ENCODE data around the gene EHF.

The EHF gene

DNA sequence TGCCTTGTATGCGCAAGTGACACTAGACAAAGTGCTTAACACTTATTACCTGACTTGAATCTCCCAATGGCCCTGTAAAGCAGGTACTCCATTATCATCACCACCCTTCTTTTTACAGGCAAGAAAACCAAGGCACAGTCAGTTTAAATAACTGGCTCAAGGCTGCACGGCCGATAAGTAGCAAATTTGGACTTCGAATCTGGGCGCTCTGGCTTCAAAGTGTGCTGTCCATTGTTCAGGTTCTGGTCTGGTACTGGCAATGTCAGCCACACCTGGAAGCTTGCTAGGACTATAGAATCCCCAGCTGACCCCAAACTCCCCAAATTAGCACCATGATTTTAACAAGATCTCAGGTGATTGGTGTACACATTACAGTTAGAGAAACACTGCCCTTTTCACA lies 19.3 kb upstream of the EHF start:
- no peak for DNase-seq (ENCODE audit: extremely low read depth in 1 of 2, low read depth in 1 of 2)

DNA sequence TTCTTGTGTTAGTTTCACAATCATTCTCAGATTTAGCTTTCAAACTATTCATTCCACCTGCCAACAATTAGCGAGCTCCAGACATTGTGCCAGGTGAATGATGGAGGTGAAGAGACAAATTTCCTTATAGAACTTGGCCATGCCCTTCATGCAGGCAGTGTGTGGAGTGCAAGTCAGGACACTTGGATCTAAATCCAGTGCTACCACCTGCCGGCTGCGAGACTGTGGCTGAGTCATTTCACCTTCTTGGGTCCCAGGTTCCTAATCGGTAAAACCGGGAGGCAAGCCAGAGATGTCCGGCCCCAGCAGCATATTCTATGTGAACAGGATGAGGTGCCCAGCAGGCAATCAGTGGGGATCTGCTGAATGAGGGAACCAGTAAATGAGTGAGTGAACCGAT lies 18.6 kb upstream of the EHF start:
- no peak for DNase-seq (ENCODE audit: extremely low read depth in 1 of 2, low read depth in 1 of 2)

DNA sequence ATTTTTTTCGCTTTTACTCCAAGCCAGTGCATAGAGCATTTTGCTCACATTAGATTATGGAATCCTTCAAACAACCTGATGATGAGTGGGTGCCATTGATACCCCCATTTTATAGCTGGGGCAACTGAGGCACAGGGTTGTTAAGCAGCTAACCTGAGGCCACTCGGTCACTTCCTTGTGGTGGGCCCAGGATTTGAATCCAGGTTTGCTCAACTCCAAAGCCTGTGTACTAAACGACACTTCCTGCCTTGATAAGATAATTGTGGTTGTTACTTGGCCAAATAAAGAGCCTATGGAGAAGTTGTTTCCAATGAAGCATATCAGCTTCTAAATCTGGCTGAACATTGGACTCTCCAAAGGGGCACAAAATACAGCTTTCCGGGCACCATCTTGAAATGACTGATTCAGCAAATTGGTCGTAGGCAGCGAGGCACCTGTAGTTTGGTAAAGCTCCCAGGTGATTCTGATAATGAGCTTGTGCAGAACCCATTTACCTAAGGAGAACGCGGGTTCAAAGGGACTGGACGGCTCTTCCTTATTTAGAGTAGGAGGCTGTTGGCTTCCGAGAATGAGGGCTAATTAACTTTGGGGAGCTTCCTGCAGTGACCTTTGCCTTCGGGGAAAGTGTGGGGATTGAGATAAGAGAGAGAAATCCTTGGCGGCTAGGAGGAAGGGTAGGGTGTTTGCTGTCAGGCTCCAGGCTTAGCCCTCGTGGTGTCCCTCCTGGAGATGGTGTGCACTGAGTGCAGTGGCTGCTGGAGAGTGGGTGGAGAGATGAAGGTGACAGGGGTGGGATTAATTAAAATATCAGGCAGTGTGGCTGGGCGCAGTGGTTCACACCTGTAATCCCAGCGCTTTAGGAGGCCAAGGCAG lies 17.5 kb upstream of the EHF start:
- DNase-seq (ENCODE audit: extremely low read depth in 1 of 2, low read depth in 1 of 2): no peak

DNA sequence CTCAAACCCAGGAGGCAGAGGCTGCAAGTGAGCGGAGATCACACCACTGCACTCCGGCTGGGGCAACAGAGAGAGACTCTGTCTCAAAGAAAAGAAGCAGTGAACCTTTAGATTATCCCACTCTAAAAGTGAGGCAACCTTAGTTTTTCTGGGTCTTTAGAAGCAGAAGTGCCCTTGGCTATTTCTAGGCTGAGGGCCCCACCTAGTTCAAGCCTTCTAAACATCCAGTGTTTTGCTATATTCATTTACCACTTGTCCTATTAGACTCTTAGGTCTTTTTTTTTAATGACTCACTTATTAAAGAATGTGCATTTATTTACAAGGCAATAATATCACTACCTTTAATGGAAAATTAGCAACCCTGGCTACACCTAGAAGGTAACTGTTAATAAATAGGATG lies 16.7 kb upstream of the EHF start:
- no peak for DNase-seq (ENCODE audit: extremely low read depth in 1 of 2, low read depth in 1 of 2)

GRCh38 chr11:34604911-34605310 lies 16.0 kb upstream of the EHF start:
- no peak for DNase-seq (ENCODE audit: extremely low read depth in 1 of 2, low read depth in 1 of 2)

DNA sequence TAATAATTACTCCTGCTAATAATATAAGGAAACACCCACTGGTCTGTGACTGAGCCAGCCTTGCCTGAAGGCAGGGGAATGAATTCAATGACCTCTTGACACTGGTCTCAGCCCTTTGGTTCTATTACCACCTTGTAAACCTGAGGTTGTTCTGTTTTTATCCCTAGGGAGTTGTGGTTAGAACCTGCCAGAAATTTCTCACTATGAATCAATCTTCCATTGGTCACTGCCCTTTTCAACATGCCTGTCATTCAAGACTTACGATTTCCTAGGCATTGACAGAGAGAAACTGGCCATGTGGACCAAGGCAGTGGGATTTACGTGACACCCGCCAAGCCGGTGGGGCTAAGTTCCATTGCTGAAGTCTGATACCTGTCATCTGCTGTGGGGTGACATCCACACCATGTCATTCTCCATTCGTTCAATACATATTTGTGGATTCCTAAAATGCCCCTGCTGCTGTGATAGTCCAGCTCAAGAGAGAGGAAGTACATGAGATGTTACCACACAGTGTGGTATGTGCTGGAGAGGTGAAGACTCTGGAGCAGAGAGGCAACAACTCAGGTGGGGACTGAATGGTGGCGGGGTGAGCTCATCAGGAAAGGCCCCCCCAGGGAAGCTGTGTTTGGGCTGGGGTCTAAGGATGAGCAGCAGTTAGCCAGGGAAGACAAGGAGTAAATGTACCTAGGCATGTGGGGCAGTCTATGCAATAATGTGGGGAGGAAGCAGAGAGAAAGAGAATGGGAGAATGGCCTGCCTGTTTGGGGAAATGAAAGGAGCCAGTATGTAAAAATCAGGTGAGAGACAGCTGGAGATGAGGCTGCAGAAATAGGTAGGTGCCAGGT lies 15.2 kb upstream of the EHF start:
- DNase-seq (ENCODE audit: extremely low read depth in 1 of 2, low read depth in 1 of 2): no peak

DNA sequence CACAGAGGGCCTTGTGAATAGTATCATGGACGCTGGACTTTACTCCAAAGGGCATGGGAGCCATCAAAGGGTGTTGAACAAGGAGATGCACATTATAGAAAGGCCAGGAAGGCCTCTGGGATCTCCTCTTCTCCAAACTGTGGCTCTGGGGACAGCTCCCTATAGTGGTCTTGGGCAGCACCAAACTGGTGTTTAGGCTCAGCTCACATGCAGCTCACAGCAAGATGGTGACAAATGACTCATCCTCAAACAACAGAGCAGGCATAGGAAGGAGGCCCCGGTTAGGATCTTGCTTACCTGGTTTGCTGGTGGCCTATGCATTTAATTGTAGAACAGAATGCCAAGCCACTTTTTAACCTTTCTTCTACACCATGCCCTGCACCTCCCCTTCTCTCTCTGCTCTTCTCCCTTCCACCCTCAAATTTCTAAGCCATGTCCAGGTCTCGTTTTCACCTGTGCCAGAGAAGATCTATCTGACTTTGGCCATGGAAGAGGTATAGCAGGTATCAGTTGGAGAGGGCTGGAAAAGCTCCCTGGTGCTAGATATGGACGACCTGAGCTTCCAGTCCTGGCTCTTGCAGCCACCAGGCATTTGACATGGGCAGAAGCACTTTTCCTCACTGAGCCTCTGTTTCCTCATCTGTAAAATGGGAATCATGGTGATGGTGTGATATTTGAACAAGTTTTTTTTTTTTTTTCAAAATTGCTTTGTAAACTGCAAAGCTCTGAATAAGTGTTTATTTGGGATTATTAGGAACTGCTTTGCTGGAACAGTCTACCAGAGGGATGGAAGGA lies 14.4 kb upstream of the EHF start:
- no peak for DNase-seq (ENCODE audit: extremely low read depth in 1 of 2, low read depth in 1 of 2)

- no peak for DNase-seq (ENCODE audit: extremely low read depth in 1 of 2, low read depth in 1 of 2)
Measured at GRCh38 chr11:34609187-34609751, 11.6 kb upstream of the EHF start.

- no peak for DNase-seq (ENCODE audit: extremely low read depth in 1 of 2, low read depth in 1 of 2)
Measured at GRCh38 chr11:34609850-34610249, 11.0 kb upstream of the EHF start.

DNA sequence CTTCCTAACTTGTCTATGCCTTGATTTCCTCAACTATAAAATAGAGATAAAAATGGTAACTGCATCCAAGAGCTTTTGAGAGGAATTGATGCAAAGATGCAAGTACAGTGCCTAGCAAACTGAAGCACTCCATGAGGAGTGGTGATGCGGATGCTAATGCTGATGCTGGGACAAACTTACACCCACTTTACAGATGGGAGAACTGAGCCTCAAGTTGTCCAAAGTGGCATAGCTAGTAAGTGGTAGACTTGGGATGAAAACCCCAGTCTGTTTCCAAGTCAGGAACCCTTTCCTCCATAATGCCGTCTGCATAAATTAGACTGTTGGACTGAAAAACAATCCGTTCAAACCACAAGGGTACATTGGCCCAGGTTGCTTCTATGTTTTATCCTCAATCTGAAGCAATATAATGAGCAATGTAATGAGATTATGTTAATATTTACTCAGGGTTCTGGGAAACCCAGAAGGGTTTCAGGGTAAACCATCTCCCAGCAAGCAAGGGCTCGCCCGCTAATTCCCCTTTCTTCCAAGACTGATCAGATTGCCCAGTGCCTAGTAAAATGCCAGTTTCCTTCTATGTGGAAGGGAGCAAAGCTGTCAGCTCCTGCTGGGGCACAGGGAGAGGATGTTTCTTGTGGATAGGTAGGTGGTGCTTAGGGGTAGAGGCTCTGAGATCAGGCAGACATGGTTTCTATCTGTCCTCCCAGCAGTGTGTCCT lies 10.4 kb upstream of the EHF start:
- DNase-seq (ENCODE audit: extremely low read depth in 1 of 2, low read depth in 1 of 2): no peak

GRCh38 chr11:34613015-34613414 lies 7.9 kb upstream of the EHF start:
- no peak for DNase-seq (ENCODE audit: extremely low read depth in 1 of 2, low read depth in 1 of 2)

DNA sequence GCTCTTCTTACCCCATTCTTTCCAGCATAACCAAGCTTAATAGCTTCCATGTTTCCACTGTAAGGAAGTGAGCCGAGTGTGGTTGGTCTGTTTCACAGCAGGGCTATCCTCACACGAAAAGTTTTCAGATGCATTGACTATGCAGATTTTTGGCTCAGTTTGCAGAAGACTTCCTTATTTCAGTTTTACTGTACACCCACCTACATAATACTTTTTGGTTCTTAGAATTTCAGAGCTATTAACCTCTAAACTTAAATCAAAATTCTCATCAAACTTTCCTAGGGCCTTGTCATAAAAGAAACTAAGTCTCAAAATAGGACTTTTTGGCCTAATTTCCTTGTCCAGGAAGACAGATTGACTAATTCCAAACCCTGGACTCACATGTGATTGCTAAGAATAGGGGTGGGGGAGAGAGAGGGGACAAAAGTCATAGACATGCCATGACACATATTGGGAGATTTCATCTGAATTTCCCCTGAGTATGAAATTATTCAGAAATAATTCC lies 7.3 kb upstream of the EHF start:
- no peak for DNase-seq (ENCODE audit: extremely low read depth in 1 of 2, low read depth in 1 of 2)

GRCh38 chr11:34614344-34615104 lies 6.4 kb upstream of the EHF start:
- DNase-seq (ENCODE audit: extremely low read depth in 1 of 2, low read depth in 1 of 2): no peak

- DNase-seq (ENCODE audit: extremely low read depth in 1 of 2, low read depth in 1 of 2): no peak
Measured at GRCh38 chr11:34616086-34616485, 4.8 kb upstream of the EHF start.

DNA sequence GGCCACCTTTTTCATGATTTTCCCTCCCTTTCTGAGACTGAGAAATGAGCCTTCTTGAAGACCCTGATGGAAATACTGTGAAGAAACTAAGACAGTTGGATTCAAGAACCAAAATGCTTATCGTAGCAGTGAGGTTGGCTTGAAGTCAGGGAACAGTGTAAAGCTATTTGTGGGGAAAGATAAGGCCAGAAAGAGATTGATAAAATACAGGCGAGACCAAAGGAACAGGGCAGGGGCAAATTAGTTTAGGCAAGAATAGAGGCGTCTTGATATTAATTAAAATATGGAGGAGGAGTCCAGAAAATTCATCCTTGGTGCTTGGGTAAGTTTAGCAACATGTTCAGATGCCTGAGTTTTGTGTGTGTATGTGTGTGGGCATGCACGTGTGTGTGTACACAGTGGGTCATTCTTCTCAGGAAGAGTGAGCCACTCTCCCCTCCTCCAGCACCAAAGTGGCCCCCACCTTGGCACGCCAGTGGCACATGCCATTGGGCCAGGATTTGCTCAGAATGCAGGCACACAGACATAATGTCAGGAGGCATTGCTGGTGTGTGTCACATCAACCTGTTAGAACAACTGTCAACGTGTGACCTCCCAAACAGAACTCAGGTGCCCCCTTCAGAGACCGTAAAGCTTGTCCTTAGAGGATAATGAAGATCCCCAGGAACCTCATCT lies 3.9 kb upstream of the EHF start:
- DNase-seq (ENCODE audit: extremely low read depth in 1 of 2, low read depth in 1 of 2): no peak

GRCh38 chr11:34618406-34618805 lies 2.5 kb upstream of the EHF start:
- no peak for DNase-seq (ENCODE audit: extremely low read depth in 1 of 2, low read depth in 1 of 2)

DNA sequence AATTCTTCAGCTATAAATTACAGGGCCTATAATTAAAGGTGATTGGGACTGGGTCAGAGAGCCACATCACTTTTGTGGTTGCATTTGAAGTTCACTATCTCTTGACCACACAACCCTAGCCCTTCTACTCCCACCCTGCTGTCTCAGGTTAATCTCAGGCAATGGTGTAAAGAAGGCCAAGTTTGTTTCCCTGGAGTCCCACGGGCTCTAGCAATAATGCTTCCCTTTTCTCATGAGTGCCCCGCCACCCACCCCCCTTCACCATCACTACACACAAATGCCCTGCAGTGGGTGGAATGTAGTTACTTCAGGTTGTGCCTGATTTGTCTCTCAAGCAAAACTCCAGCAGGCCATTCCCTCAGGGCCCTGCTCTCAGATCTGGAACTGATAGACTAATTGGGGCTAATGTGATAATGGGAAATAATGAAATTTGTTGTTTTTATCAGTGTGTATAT lies 1.8 kb upstream of the EHF start:
- no peak for DNase-seq (ENCODE audit: extremely low read depth in 1 of 2, low read depth in 1 of 2)

DNA sequence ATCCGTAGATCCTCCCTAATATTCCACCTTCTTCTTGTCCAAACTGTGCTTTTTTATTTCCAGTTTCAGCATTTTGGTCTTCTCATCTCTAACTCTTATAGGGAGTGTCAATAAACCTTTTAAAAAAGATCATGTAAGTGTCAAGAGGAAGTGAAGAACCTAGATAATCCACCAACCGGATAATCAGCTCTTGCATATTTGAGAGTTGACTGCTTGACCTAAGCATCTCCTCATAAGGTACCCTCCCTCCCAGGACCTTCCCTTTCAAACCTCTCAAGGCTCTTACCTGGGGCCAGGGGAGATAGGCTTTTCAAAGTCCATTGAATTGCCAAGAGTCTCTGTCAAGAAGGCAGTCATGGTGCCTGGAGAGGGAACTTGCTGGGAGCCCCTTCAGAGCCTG lies 691 bp upstream of the EHF start:
- no peak for DNase-seq (ENCODE audit: extremely low read depth in 1 of 2, low read depth in 1 of 2)

DNA sequence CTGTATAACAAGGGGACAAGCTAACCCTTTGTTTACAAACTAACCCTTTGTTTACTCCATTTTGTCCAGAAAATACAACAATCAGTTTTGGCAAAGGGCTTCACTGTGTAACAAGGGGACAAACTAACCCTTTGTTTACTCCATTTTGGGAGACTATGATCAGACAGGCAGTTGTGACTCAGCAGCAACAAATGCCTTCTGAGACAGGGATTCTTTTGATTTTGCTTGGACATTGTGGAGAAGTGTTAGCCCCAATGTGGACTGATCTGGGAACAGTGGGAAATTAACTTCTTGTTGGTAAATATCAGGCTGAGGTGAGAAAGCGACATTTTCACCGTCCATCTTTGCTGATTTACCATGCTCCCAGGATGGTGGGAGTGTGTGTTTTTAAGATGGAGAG lies 983 bp downstream of the EHF start:
- no peak for DNase-seq (ENCODE audit: extremely low read depth in 1 of 2, low read depth in 1 of 2)

Data from stimulated activated CD8-positive, alpha-beta memory T cell treated with anti-CD3 and anti-CD28 coated beads, Interleukin-7, amount 100 ng/mL, for 48 hours (primary cell).